HG02610 (cell line): Measurements from ENCODE around the gene USP33.
"Not testable (repeated sequence)": the region's sequence is repeated elsewhere in the genome, so short reads cannot be mapped to it uniquely, and the experiment has no call there.

Experiments used
- ATAC-seq: cut with Tn5 transposase; IDR thresholded peaks from one replicate; pipeline ENCODE4 v1.9.1; 2021; ENCODE audit warnings: mild to moderate bottlenecking, moderate library complexity; ENCODE audit not compliant: unreplicated experiment

The USP33 gene

DNA sequence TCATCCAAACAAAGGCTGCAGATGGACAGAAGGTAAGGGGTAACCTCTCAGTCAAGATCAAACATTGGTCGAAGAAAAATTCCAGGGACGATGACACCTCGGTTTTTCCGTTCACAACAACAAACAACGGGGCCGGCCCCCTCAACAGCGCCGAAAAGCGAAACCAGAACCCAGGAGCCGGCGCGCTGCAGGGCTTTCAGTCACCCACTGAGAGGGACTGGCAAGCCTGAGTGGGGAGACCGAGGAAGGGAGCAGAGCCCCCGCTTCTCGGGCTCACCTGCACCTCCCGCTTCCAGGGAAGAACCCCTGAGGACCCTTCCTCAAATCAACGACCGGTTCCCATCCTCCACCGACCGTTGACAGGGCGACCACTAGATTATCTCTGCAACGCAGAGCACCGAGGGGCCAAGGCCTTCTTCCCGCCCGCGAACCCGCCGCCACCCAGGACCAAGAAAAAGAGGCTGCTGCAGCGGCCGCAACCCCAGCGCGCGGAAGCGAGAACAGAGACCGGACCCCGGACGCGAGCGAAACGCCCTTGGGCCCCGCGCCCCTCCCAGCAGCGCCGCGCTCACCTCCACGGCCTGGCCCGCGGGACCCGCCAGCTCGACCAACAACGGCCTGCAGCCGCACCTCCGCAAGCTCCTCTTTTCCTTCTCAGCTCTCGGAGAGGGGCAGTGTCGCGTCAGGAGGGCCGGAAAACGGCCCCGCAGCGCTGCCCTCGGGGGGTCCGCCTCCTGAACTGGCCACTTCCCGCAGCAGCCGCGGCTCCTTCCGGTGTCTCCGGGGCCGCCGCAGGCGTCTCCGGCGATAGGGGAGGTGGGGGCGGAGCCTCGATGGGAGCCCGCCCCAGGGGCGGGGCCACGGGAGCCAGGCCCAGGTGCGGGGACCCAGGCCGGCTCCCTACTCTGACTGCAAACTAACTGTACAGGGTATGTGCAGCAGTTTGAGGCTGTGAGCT lies at the start of gene USP33:
USP33 (minus strand) TSS at position 782 of the 958 bp plus-strand sequence. CDS start 18,155 bp downstream, outside the sequence.
- ATAC-seq: peak; percentile 97

DNA sequence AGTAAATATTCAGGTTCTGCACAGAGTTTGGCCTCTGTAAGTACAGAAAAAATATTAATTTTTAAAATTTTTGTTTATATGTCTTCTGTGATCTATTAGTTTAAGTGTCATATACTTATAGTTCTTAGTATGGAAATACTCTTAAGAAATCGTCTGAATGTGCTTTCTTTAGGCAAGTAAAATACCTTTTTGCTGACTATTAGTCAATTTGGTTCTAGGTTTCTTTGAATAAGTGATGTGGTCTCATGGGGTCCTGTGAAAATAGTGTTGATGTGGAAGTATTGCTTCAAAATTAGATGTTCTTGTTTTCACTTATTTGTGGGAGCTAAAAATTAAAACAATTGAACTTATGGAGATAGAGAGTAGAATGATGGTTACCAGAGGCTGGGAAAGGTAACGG lies 43.7 kb upstream of the USP33 start:
- no peak for ATAC-seq

DNA sequence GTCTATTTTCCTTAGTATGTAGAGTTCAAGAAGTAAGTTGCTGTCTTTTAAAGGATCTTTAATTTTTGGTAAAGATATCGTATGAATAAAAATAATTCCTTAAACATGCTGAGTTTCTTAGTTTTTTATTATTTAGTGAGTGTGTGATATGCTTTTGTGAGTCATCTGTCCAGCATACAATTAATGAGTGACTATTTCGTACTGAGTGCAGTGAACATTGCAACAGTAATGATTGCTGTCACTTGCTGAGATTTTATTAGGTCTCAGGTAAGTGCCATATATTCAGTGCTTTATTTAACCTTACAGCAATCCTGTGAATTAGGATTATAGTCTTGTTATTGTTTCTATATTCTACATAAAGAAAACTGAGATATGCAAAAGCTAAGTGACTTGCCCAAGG lies 42.4 kb upstream of the USP33 start:
- no peak for ATAC-seq

DNA sequence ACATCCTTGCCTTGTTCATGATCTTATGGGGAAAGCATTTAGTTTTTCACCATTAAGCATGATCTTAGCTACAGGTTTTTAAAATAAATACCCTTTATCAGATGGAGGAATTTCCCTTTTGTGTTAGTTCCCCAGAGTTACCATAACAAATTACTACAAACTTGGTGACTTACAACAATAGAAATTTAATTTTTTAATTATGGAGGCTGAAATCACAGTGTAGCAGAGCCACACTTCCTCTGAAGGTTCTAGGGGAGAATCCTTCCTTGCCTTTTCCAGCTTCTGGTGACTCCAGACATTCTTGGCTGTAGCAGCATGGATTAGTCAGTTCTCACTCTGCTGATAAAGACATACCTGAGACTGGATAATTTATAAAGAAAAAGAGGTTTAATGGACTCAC lies 38.3 kb upstream of the USP33 start:
- ATAC-seq: no peak

DNA sequence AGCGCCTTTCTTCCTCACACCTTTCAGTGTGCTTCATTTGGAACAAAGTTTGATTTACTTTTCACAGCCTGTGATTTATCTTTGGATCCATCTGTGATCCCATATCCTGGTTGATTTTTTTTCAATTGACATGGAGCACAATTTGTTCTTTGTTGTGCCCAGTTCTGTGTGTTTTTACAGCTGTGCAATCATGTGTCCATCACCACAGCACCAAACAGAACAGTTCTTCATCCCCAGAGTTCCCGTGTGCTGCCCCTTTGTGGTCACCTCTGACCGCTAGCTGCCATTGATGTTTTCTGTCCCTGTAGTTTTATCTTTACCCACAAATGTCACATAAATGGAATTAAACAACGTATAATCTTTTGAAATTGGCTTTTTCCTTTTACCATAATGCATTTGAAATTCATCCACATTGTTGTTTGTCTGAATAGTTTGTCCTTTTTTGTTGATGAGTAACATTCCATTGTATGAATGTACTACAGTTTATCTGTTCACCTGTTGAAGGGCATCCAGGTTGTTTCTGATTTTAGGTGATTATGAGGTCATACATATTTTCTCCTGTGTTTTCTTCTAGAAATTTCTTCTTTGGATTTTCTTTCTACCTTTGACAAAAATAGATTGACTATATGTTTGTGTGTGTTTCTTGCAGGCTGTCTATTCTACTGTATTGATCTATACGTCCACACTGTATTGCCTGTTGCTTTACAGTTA lies 37.2 kb upstream of the USP33 start:
- ATAC-seq: no peak

DNA sequence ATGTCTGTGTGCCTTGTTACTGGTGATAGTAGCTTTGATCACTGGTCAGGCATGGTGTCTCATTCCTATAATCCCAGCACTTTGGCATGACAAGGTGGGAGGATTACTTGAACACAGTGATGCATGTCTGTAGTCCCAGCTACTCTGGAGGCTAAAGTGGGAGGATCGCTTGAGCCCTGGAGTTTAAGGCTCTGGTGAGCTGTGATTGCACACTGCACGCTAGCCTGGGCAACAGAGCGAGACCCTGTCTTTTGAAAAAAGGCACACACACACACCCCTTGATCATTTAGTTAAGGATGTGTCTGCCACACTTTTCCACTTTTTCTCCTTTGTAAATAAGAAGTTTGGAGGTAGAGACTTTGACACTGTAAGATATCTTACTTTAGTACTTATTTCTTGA lies 34.9 kb upstream of the USP33 start:
- ATAC-seq: no peak

DNA sequence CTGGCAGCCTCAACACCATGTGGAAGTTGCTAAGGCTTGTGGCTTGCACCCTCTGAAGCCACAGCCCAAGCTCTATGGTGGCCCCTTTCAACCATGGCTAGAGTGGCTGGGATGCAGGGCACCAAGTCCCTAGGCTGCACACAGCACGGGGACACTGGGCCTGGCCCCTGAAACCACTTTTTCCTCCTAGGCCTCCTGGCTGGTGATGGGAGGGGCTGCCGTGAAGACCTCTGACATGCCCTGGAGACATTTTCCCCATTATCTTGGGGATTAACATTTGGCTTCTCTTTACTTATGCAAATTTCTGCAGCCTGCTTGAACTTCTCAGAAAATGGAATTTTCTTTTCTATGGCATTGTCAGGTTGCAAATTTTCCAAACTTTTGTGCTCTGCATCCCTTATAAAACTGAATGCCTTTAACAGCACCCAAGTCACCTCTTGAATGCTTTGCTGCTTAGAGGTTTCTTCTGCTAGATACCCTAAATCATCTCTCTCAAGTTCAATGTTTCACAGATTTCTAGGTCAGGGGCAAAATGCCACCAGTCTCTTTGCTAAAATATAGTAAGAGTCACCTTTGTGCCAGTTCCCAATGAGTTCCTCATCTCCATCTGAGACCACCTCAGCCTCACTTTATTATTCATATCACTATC lies 26.6 kb upstream of the USP33 start:
- ATAC-seq: not testable (repeated sequence)

DNA sequence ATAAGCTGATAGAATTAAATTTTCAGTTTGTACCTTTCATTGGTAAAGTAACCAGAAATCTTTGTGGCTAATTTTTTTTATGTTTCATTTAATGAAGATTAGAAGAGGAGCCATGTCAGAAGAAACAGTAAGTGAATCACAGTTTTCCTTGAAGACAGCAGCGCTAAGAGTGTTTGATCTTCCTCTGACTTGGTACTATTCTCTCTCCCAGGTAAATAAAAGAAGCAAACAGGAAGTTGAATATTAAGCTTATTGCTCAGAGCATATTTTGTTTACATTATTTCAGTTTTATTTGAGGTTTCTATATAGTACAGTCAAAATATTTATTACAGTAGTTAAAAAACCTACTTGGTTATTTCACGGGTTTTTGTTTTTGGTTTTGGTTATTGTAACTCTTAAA lies 23.5 kb upstream of the USP33 start:
- no peak for ATAC-seq

DNA sequence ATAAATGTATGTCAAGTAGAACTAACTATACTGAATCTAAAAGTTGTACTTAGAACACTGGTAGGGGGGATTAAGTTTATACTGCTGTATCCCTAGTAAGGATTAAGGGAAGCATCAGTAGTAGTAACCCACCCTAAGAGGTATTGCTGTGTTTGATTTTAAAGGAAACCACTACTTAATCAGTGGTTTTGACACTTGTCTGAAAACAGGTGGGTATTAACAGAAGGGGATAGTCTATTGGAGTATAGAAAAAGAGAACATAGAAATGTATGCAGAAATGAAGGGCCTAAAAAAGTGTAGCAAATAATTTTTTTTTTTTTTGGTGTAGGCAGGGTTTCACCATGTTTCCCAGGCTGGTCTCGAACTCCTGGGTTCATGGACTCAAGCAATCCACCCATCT lies 22.0 kb upstream of the USP33 start:
- ATAC-seq: no peak

DNA sequence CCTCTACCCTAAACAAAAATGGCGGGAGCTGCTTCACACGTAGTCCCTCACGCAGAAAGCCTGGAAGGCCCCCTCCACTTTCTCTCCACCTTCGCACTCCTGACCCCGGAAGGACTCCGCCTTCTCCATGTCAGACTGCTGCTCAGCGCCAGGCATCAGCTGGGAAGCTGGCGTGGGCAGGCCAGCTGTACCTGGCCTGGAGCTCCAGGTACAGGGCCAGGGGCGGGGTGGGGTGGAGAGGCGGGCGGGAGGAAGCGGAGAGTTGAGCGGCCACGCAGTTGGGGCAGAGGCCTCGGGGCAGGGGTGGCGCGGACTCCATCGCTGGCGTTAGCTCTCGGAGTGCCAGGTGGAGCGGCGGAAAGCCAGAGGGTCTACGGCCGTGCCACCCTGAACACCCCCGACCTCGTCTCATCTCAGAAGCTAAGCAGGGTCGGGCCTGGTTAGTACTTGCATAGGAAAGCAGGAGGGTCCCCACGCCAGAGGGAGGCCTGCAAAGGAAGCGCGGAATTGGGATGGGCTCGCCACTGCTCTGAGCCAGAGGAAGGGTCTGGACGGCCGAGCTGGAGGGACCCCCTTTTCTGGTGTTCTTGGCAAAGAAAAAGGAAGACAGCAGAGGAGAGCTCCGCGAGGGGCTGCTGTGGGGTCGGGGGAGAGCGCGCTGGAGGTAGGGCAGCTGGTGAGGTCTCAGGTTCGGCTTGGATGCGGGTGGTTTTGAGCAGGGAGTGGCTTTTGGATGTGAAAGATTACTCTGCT lies 20.1 kb upstream of the USP33 start, which contains the start of gene MIGA1:
MIGA1 (plus strand) TSS at position 121 of the 753 bp plus-strand sequence. CDS start 3,604 bp downstream, outside the sequence.
- peak; percentile 97 for ATAC-seq

DNA sequence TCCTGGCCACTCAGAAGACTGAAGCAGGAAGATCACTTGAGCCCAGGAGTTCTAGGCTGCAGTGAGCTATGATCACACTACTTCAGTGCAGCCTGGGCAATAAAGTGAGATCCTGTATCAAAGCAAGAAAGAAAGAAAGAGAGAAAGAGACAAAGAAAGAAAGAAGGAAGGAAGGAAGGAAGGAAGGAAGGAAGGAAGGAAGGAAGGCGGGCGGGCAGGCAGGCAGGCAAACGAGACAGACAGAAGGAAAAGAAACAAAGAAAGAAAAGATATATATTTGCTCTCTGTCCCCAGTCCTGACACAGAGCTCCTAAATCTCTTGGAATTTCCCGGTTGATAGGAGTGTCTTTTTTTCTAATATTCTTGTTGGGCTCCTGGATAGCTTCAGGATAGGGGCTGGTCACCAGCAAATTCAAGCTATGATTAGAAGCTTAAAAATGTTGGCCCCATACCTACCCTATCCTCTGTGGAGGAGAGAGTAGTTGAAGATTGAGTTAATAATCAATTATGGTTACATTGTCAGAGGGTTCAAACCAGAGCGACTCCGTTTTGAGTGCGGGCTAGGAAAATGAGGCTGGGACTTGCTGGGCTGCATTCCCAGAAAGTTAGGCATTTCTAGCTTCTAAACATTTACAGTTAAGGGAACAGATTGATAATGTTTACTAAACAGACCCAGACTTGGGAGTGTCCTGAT lies 16.5 kb upstream of the USP33 start:
- no peak for ATAC-seq

DNA sequence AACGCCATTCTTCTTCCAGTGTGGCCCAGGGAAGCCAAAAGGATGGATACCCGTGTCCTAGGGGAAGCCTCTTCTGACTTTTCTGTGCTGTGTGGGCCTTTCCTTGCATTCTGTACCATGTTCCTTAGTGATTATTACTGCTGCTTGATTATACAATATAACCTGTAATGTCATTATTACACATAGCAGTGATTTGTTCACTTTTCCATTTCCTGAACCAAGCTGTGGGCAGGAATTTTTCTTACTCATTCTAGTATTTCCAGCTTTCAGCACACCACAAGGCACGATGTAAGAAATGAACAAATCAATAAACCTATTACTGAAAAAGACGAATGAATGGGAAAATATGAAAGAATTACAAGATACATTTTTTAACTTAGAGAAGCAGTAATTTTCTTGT lies 8.4 kb upstream of the USP33 start:
- ATAC-seq: no peak

DNA sequence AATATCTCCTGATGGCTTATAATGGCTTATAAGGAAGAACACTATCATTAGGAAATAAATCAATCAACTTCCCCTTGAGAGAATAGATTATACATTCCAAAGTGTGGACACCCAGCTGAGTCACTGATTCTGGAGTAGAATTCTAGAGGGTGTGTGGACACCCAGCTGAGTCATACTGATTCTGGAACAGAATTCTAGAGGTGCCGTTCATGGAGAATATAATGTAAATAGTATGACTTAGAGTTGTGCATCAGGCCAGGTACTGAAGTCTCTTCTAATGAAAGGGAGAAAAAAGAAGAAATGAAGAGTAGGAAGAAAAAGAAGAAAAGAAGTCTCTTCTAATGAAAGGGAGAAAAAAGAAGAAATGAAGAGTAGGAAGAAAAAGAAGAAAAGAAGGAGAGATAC lies 2.4 kb upstream of the USP33 start:
- no peak for ATAC-seq

DNA sequence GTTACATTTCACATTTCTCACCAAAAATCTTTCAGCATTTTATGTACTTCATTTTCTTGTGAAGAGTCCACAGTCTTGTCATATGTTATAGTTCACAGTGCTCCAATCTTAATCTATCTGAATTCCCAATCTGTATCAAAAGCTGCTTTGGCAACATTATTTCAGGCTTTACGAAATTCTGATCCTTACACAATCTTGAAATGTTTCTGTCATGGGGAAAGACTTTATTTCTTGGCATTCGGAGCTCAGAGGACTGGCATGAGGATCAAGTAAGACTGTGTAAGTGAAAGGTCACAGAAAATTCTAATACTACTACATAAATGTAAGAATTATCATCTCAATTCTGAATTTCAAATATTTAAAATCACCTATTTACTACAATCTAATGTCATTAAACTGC lies 2.0 kb downstream of the USP33 start:
- no peak for ATAC-seq

DNA sequence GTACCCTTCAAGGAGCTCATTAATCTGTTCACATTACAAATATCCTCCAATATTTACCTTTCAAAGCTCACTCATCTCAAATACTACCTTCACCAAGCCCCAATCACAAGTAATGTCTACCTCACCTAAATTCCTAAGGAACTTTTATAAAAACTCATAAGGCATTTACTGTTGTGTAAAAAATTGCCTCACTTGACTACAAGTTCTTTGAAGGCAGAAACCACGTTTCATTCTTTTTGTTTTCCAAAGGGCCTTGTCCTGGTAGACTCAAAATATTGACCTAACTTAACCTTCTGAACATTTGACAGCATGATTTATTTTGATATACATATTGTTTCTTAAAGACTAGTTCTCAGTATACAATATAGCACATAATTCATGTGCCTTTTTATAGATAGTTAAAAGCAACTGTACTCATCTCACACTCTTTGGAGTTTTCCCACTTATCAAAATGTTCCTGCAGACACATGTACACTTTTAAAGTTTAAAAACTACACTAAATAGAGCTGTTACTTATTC lies 2.5 kb downstream of the USP33 start:
- ATAC-seq: no peak

DNA sequence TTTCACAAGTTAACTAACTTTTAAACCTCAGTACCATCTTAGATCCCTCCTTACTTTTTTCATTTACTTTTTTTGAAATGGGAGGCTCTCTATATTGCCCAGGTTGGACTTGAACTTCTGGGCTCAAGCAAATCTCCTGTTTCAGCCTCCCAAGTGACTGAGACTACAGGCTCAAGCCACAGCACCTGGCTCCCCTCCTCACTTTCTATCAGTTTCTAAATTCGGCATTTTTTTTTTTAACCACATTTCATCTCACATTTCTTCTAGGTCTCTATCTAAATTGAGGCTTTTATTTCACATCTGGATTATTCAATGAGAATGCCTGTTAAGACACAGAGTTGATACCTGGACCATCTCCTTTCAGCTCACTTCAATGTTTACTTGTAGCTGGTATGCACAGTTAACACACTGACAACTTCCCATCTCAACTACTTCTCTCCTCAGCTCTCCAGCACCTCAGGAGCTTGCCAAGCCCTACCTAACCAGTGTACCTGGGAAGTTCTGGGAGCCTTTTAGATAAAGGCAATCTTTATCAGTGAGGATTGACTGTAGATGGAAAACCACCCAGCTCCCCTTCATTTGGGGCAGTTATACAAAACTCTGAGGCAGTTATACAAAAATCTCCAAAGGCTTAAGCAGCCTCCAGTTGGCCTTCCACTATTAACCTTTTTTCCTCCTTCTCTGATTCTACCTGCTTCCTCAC lies 3.4 kb downstream of the USP33 start:
- no peak for ATAC-seq

DNA sequence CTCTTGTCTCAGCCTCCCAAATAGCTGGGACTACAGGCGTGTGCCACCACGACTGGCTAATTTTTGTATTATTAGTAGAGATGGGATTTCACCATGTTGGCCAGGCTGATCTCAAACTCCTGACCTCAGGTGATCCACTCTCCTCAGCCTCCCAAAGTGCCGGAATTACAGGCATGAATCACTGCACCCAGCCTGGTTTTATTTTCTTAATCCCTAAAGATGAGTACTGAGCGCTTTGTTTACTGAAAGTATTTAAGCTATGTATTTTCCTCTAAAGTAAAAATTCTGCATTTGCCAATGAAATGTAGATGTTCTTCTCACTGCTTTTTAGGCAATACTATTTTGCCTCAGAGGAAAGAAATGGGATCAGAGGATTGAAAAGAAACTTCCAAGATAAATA lies 10.2 kb downstream of the USP33 start:
- ATAC-seq: not testable (repeated sequence)

DNA sequence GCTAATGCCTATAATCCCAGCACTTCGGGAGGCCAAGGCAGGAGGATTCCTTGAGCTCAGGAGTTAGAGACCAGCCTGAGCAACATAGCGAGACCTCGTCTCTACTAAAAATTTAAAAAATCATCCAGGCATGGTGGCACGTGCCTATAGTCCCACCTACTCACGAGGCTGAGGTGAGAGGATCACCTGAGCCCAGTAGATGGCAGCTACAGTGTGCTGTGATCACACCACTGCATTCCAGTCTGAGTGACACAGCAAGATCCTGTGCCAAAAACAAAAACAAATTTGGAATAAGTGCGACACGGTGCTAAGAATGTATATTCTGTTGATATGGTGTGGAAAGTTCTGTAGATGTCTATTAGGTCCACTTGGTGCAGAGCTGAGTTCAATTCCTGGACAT lies 15.1 kb downstream of the USP33 start:
- ATAC-seq: no peak

DNA sequence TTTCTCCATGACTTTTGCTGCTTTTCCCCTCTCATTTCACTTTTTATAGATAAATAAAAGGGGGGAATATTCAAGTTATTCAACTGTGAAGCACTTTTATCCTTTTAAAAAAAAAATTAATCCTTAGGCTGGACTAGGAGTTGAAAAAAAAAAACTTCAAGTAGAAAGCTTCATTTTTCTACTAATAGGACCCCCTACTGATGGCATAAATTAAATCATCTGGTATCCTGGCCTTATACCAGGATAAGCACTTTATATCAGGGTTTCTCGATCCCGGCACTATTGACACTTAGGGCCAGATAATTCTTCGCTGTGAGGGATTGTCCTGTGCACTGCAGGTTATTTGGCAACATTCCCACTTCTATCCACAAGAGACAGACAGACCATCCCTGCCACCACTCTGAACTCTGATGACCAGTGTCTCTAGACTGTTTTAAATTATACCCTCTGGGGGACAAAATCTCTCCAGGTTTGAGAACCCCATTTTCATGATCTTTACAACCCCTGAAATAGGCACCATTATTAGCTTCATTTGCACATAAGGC lies 17.6 kb downstream of the USP33 start:
- ATAC-seq: no peak
